ENCODE results near the gene HS3ST5.

DNA sequence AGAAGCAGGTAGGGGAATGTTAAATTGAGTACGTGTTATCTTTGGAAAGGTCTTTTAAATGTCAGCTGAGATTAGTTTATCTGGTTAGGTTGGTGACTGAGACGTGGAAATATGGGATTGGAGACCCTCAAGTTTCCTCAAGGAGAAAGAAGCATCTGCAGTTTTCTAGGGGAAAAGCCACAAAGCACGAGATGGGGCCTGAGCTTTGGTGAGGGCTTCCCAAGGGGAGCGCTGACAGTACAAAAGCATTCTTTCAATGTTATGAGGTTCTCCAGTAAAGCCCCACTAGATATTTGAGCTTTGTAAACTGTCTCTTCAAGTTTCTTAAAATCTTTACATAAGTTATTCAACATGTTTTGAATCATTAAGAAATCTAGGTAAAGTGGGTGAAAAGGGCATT lies 19.6 kb upstream of the HS3ST5 start:
- TF ChIP-seq, protein P1, sequence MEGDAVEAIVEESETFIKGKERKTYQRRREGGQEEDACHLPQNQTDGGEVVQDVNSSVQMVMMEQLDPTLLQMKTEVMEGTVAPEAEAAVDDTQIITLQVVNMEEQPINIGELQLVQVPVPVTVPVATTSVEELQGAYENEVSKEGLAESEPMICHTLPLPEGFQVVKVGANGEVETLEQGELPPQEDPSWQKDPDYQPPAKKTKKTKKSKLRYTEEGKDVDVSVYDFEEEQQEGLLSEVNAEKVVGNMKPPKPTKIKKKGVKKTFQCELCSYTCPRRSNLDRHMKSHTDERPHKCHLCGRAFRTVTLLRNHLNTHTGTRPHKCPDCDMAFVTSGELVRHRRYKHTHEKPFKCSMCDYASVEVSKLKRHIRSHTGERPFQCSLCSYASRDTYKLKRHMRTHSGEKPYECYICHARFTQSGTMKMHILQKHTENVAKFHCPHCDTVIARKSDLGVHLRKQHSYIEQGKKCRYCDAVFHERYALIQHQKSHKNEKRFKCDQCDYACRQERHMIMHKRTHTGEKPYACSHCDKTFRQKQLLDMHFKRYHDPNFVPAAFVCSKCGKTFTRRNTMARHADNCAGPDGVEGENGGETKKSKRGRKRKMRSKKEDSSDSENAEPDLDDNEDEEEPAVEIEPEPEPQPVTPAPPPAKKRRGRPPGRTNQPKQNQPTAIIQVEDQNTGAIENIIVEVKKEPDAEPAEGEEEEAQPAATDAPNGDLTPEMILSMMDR (IDR thresholded peaks at IDR 0.05; ENCODE audit: low read length), result no peak
- no peak for TF ChIP-seq EZH2 (optimal IDR thresholded peaks at IDR 0.05; ENCODE audit: low read depth, low read length)

Data from MM.1S (cell line).